ENCODE results near the gene TGIF2. TPM values are rescaled to one million over a fixed set of nuclear protein-coding genes. Genes with fewer than 3 reads are reported as not detected.

TGIF2 gene
- total and polyA plus RNA-seq, 2 of the 4 experiments (the other 2 are of a cell fraction), result 9.7 to 12.7 TPM

GRCh38 chr20:36572701-36573102 lies 695 bp upstream of the TGIF2 start:
- H3K18ac ChIP-seq (ENCODE audit: low read depth, low read length), result peak overlapping the region; percentile 72
- WGBS, 2 experiments (ENCODE audit: extremely low coverage in 2 of 2, insufficient read length in 1 of 2), result 21% methylated on average over 6 of the region's 20 CpGs; no CpG with 5 or more reads in 1 of the 2 experiments

More at GRCh38 chr20:36572701-36573102, 695 bp upstream of the TGIF2 start:
- Histone ChIP-seq H4K91ac (ENCODE audit: insufficient read depth, low read depth, low read length) (peak overlapping the region; percentile 91), H2BK15ac (ENCODE audit: low read depth, low read length) (peak overlapping the region; percentile 98; the same call in 2 of the 3 replicates), H2BK120ac (ENCODE audit: low read depth, low read length) (peak overlapping the region; percentile 87), H2BK5ac (ENCODE audit: low read depth, low read length, poor library complexity, severe bottlenecking) (peak overlapping the region; percentile 6), H3K56ac (ENCODE audit: extremely low read depth, insufficient read depth, low read length) (peak overlapping the region; percentile 47), H3K79me1 (ENCODE audit: low read depth in 1 of 2, low read length in 2 of 2) (peaks cover 17 to 34% of the 10 kb centered on the region in 2 experiments), H2AFZ (replicated peaks; ENCODE audit: low read length, poor library complexity) (peak overlapping the region; percentile 98), H3K4me2 (ENCODE audit: low read depth, low read length) (peak overlapping the region; percentile 70), H3K27ac (ENCODE audit: insufficient read depth, low read length) (peak overlapping the region; percentile 54), H3K9ac (ENCODE audit: low read depth, low read length) (peak overlapping the region; percentile 20), H3K23ac (ENCODE audit: low read depth, low read length) (peak overlapping the region; percentile 78), H2BK20ac (ENCODE audit: low read depth, low read length) (peak overlapping the region; percentile 57; the same call in 1 of the 2 replicates), H3K9me1 (ENCODE audit: insufficient read depth, low read length) (peaks cover 20% of the 10 kb centered on the region), H3K27me3 (ENCODE audit: control insufficient read depth, insufficient read depth, low read length) (no peaks in the 10 kb centered on the region), H3K9me3 (ENCODE audit: control insufficient read depth, insufficient read depth, low read length) (no peaks in the 10 kb centered on the region), H4K8ac (ENCODE audit: low read depth in 2 of 2, low read length in 2 of 2) (peak overlapping the region; percentile 99 to 100), H4K5ac (ENCODE audit: low read depth, low read length) (peak overlapping the region; percentile 90), H3K4ac (ENCODE audit: low read depth, low read length) (peak overlapping the region; percentile 98), H2AK9ac (replicated peaks; ENCODE audit: low read depth, low read length, poor library complexity) (peak overlapping the region; percentile 95), H3K14ac (replicated peaks; ENCODE audit: low read depth, low read length) (peak overlapping the region; percentile 97), H3K36me3 (ENCODE audit: control insufficient read depth, insufficient read depth, low read length) (no peaks in the 10 kb centered on the region), H2AK5ac (ENCODE audit: low read depth, low read length) (peak overlapping the region; percentile 96), H3K4me3 (ENCODE audit: insufficient read depth, low read depth, low read length) (peak overlapping the region; percentile 26), H3K4me1 (ENCODE audit: control insufficient read depth, insufficient read depth, low read length) (peaks cover 13% of the 10 kb centered on the region), H4K20me1 (ENCODE audit: insufficient read depth, low read length) (peaks cover 23% of the 10 kb centered on the region)
- BruUV-seq (replicated peaks), result no TSS peak
- DNase-seq (peak; percentile 51), ATAC-seq (ENCODE audit: low read depth) (peak; percentile 2; the same call in 1 of the 2 replicates)
- ChIA-PET POLR2A (ENCODE audit: unreplicated experiment) (interaction anchor here (0.5 kb wide), 1 partner anchor 20 kb away, joined by 5 read pairs; no protein-coding TSS in a partner anchor), CTCF (no interaction called here)
- intact Hi-C loops (cut with micrococcal nuclease), result no loop called here
- dilution Hi-C loops (cut with HindIII; ENCODE audit: low sequenced_read_pairs, unreplicated experiment), result no loop called here
- TF ChIP-seq CHD1 (IDR thresholded peaks at IDR 0.05; ENCODE audit: low read depth, low read length), result no peak
- TF ChIP-seq FOS (IDR thresholded peaks at IDR 0.05; ENCODE audit: low read depth, low read length), result 0 out of 2 replicates have a peak, but pooled peaks have one; percentile 2
- TF ChIP-seq MAZ (IDR thresholded peaks at IDR 0.05; ENCODE audit: borderline replicate concordance, low read depth, low read length), result no peak
- in situ Hi-C loops (cut with MboI; ENCODE audit: low sequenced_read_pairs), result no loop called here

All from IMR-90 (cell line).